Adrenal gland (tissue), 12 donors: Measurements from ENCODE around the gene CUL3. TPM values are rescaled to one million over a fixed set of nuclear protein-coding genes. Genes with fewer than 3 reads are reported as not detected.
"Not testable (repeated sequence)": the region's sequence is repeated elsewhere in the genome, so short reads cannot be mapped to it uniquely, and the experiment has no call there.

ENCODE experiments used
- DNase-seq, 7 donors: peaks; one replicate each; pipeline ENCODE4 v3.0.0-alpha.2; 2019 to 2020
- H3K27ac ChIP-seq, 5 donors: fragments of 200-600 bp; sonication (generic) in 4 of 5; 1 replicate in 3 of 5; 2 replicates in 2 of 5; pipeline versions ENCODE4 v1.5.1 to v1.8.0; 2016 to 2020; ENCODE audit warnings: mild to moderate bottlenecking in 1 of 5
- H3K27me3 ChIP-seq: fragments of 200-600 bp; 2 replicates; pipeline ENCODE4 v1.8.0; 2021
- H3K36me3 ChIP-seq, 2 donors: fragments of 200-600 bp; replicated peaks in 1 of 2; 1 replicate in 1 of 2; 2 replicates in 1 of 2; pipeline versions ENCODE4 v1.5.1 to v1.8.0; 2018 to 2022
- H3K4me1 ChIP-seq, 2 donors: fragments of 200-600 bp; replicated peaks in 1 of 2; 1 replicate in 1 of 2; 2 replicates in 1 of 2; pipeline versions ENCODE4 v1.5.1 to v1.8.0; 2018 to 2021
- H3K4me3 ChIP-seq, 4 donors: fragments of 200-600 bp; sonication (generic) in 3 of 4; one replicate each; pipeline ENCODE4 v1.5.1; 2016 to 2018
- H3K9me3 ChIP-seq, 3 donors: fragments of 200-600 bp; sonication (generic) in 1 of 3; replicated peaks in 1 of 3; 1 replicate in 2 of 3; 2 replicates in 1 of 3; pipeline versions ENCODE4 v1.5.1 to v1.8.0; 2016 to 2021
- CTCF ChIP-seq, 6 experiments: fragments of 450-650 bp in 4 of 6; fragments of 200-600 bp in 2 of 6; sonication (generic) in 1 of 6; IDR thresholded peaks; 1 replicate in 5 of 6; 2 replicates in 1 of 6; pipeline versions ENCODE4 v1.5.1 to v1.8.0; 2016 to 2021; ENCODE audit warnings: antibody characterized with exemption in 6 of 6, mild to moderate bottlenecking in 2 of 6, moderate library complexity in 1 of 6
- POLR2A ChIP-seq, 2 donors: fragments of 450-650 bp; IDR thresholded peaks; one replicate each; pipeline ENCODE4 v1.6.1; 2017; ENCODE audit warnings: antibody characterized with exemption in 2 of 2, mild to moderate bottlenecking in 2 of 2, moderate library complexity in 1 of 2
- WGBS, 4 donors: extraction: QIAGEN DNeasy Blood & Tissue Kit in 2 of 4; methylation state at CpG; one replicate each; pipeline versions ENCODE4 v1.1.5 to v1.1.7; 2013 to 2017; 5-methylcytosine and 5-hydroxymethylcytosine counted together
- intact Hi-C, 2 donors: fragments of 100-400 bp; cut with DNase I; formaldehyde crosslinking; loops; one replicate each; pipeline versions ENCODE4 v1.14.1 to v1.15.0; 2022 to 2023
- polyA plus RNA-seq, 3 donors: library from polyadenylated mRNA; stranded (reverse); fragments of 200-250 nt in 2 of 3; fragments of 350-450 nt in 1 of 3; fragmentation: Illumina TruSeq in 1 of 3; extraction: RNeasy Lipid Tissue Mini Kit (QIAGEN cat#74804) in 1 of 3; gene quantifications; one replicate each; pipeline ENCODE4 v1.2.3, GENCODE V29; 2013 to 2014
- total RNA-seq, 9 donors: library from RNA; depleted of rRNA in 4 of 9; stranded (reverse); fragments of >200 nt in 4 of 9; fragments of 120-200 nt in 1 of 9; fragmentation: NEBNext Ultra II Directional in 1 of 9; extraction: Animal tissue kit (Norgen Biotek cat#: 25700) in 1 of 9; gene quantifications; one replicate each; pipeline versions ENCODE4 v1.1.0 to v1.2.4, GENCODE V29; 2013 to 2023
- donor health status: healthy with polysubstance abuse.
- donor health status: Bipolar disorder and iron deficiency.
- donor health status: DM: yes; HTN: yes; CAD: no.
- donor health status: DM: no; HTN: no; CAD: no.
- donor health status: DM: no; HTN: no; CAD: no.
- donor health status: DM: yes; HTN: yes; CAD: no.

Gene CUL3
- total and polyA plus RNA-seq, 12 donors = 40.5 to 122 (median 75.0) TPM

GRCh38 chr2:224520064-224520463, 65.1 kb downstream of the CUL3 start:
- no peaks in the 10 kb centered on the region for H3K27me3 ChIP-seq
- H3K9me3 ChIP-seq = no peaks in the 10 kb centered on the region
- TF ChIP-seq POLR2A (IDR thresholded peaks at IDR 0.05) (no peak), CTCF (IDR thresholded peaks at IDR 0.05) (no peak)
- no peak for DNase-seq
- WGBS, 4 donors = 58 to 70% (median 61%) methylated on average over 1 of the region's 1 CpG
- no peaks in the 10 kb centered on the region for H3K36me3 ChIP-seq
- H3K4me3 ChIP-seq = no peak overlapping the region
- intact Hi-C loops = no loop called here
- no peak overlapping the region for H3K27ac ChIP-seq
- H3K4me1 ChIP-seq = peaks cover 12 to 77% of the 10 kb centered on the region in 2 donors

- Histone ChIP-seq H3K27ac (no peak overlapping the region), H3K4me1 (peaks cover 7 to 68% of the 10 kb centered on the region in 2 donors), H3K9me3 (no peaks in the 10 kb centered on the region), H3K36me3 (no peaks in the 10 kb centered on the region), H3K4me3 (no peak overlapping the region), H3K27me3 (no peaks in the 10 kb centered on the region)
- no peak for DNase-seq
- TF ChIP-seq CTCF (IDR thresholded peaks at IDR 0.05) = no peak
- TF ChIP-seq POLR2A (IDR thresholded peaks at IDR 0.05) = no peak
- intact Hi-C loops = no loop called here
- WGBS, 4 donors = 93 to 95% (median 94%) methylated on average over 4 of the region's 4 CpGs
Measured at GRCh38 chr2:224518806-224519580, 66.2 kb downstream of the CUL3 start.

GRCh38 chr2:224517963-224518362, 67.2 kb downstream of the CUL3 start:
- Histone ChIP-seq H3K27ac (no peak overlapping the region), H3K4me3 (no peak overlapping the region), H3K4me1 (peaks cover 0 to 57% of the 10 kb centered on the region in 2 donors), H3K27me3 (no peaks in the 10 kb centered on the region), H3K36me3 (no peaks in the 10 kb centered on the region), H3K9me3 (no peaks in the 10 kb centered on the region)
- no peak for TF ChIP-seq CTCF (IDR thresholded peaks at IDR 0.05)
- TF ChIP-seq POLR2A (IDR thresholded peaks at IDR 0.05) = no peak
- intact Hi-C loops = no loop called here
- DNase-seq = no peak
- WGBS, 4 donors = 79 to 87% (median 83%) methylated on average over 2 of the region's 2 CpGs

- H3K4me3 ChIP-seq, H3K27me3 ChIP-seq, intact Hi-C loops, H3K9me3 ChIP-seq, DNase-seq, H3K27ac ChIP-seq, H3K36me3 ChIP-seq: not testable (repeated sequence)
- WGBS, 4 donors = 93 to 95% (median 94%) methylated on average over 9 to 10 of the region's 10 CpGs
- peaks cover 0 to 42% of the 10 kb centered on the region in 2 donors for H3K4me1 ChIP-seq
Measured at GRCh38 chr2:224516393-224516792, 68.8 kb downstream of the CUL3 start.

- H3K9me3 ChIP-seq = no peaks in the 10 kb centered on the region
- H3K27ac ChIP-seq = no peak overlapping the region
- no peaks in the 10 kb centered on the region for H3K27me3 ChIP-seq
- no peak for DNase-seq
- H3K4me3 ChIP-seq = no peak overlapping the region
- peaks cover 0 to 18% of the 10 kb centered on the region in 2 donors for H3K4me1 ChIP-seq
- no peak for TF ChIP-seq CTCF (IDR thresholded peaks at IDR 0.05)
- H3K36me3 ChIP-seq = no peaks in the 10 kb centered on the region
- whole genome bisulfite sequencing, 4 donors = 49 to 66% (median 60%) methylated on average over 3 of the region's 3 CpGs
- intact Hi-C loops = no loop called here
Measured at GRCh38 chr2:224513991-224514390, 71.2 kb downstream of the CUL3 start.
